Activated CD4-positive, alpha-beta T cell treated with anti-CD3 and anti-CD28 coated beads, Interleukin-2, amount 50 U/mL, for 24 hours (primary cell): ENCODE data around the gene ARIH2.

Experiments used
- DNase-seq, 2 donors: peaks; one replicate each; pipeline ENCODE4 v3.0.0-alpha.2; 2020; ENCODE audit warnings: low read depth in 1 of 2, low spot score in 1 of 2

Gene ARIH2

GRCh38 chr3:48928679-48929078, 10.0 kb downstream of the ARIH2 start:
- no peak for DNase-seq

GRCh38 chr3:48929358-48930035, 10.9 kb downstream of the ARIH2 start:
- no peak for DNase-seq

- no peak for DNase-seq
Measured at GRCh38 chr3:48930590-48930989, 11.9 kb downstream of the ARIH2 start.

GRCh38 chr3:48931944-48932580, 13.4 kb downstream of the ARIH2 start:
- no peak for DNase-seq

- DNase-seq = no peak
Measured at GRCh38 chr3:48934333-48934991, 15.8 kb downstream of the ARIH2 start.

- no peak for DNase-seq
Measured at GRCh38 chr3:48935530-48935929, 16.9 kb downstream of the ARIH2 start.

GRCh38 chr3:48938156-48938555, 19.5 kb downstream of the ARIH2 start:
- no peak for DNase-seq

GRCh38 chr3:48938689-48939088, 20.0 kb downstream of the ARIH2 start:
- DNase-seq = no peak

GRCh38 chr3:48945432-48945831, 26.8 kb downstream of the ARIH2 start:
- DNase-seq = no peak

- DNase-seq = no peak
Measured at GRCh38 chr3:48945891-48946549, 27.4 kb downstream of the ARIH2 start.

GRCh38 chr3:48949376-48949717, 30.7 kb downstream of the ARIH2 start:
- no peak for DNase-seq

- DNase-seq = no peak
Measured at GRCh38 chr3:48950051-48950450, 31.4 kb downstream of the ARIH2 start.

GRCh38 chr3:48951764-48952163, 33.1 kb downstream of the ARIH2 start:
- DNase-seq = no peak

- DNase-seq = peak in 1 of 2 donors; percentile 5
Measured at GRCh38 chr3:48952510-48953118, 34.0 kb downstream of the ARIH2 start.

GRCh38 chr3:48957006-48957705, 38.5 kb downstream of the ARIH2 start:
- no peak for DNase-seq

- no peak for DNase-seq
Measured at GRCh38 chr3:48960841-48961413, 42.3 kb downstream of the ARIH2 start.

GRCh38 chr3:48962340-48962739, 43.7 kb downstream of the ARIH2 start:
- DNase-seq = no peak

- no peak for DNase-seq
Measured at GRCh38 chr3:48962939-48963338, 44.3 kb downstream of the ARIH2 start.

- no peak for DNase-seq
Measured at GRCh38 chr3:48963591-48963990, 44.9 kb downstream of the ARIH2 start.

GRCh38 chr3:48966367-48966766, 47.7 kb downstream of the ARIH2 start:
- DNase-seq = no peak
